ENCODE data around the gene GPR61. TPM values are rescaled to one million over a fixed set of nuclear protein-coding genes. Genes with fewer than 3 reads are reported as not detected.

Gene GPR61
- total and polyA plus RNA-seq, 7 donors = 0.10 to 1.4 (median 0.18) TPM; not detected in 4

Other genes starting within 250 kb of the GPR61 start
- 1 to 10 TPM in 2 of 4 donors, under 1 TPM in 2; 0.57 to 2.2 (median 1.3) TPM for gene MYBPHL, start 232.9 kb upstream of the GPR61 start, total RNA-seq
- gene MYBPHL, start 232.9 kb upstream of the GPR61 start, polyA plus RNA-seq = under 1 TPM in 2 of 3 donors, not detected in 1; 0.17 to 0.55 TPM
- 100 to 1,000 TPM; 123 to 363 (median 207) TPM for gene SORT1, start 142.0 kb upstream of the GPR61 start, total RNA-seq
- 100 to 1,000 TPM in 1 of 3 donors, 10 to 100 TPM in 2; 15.8 to 131 (median 81.9) TPM for gene SORT1, start 142.0 kb upstream of the GPR61 start, polyA plus RNA-seq
- gene PSMA5, start 113.4 kb upstream of the GPR61 start, total RNA-seq = 100 to 1,000 TPM in 1 of 4 donors, 10 to 100 TPM in 3; 58.1 to 123 (median 94.6) TPM
- gene PSMA5, start 113.4 kb upstream of the GPR61 start, polyA plus RNA-seq = 100 to 1,000 TPM in 2 of 3 donors, 10 to 100 TPM in 1; 90.6 to 213 (median 146) TPM
- gene SYPL2, start 73.3 kb upstream of the GPR61 start, total RNA-seq = 100 to 1,000 TPM; 125 to 203 (median 163) TPM
- gene SYPL2, start 73.3 kb upstream of the GPR61 start, polyA plus RNA-seq = 10 to 100 TPM; 35.3 to 67.8 (median 66.2) TPM
- gene ATXN7L2, start 56.0 kb upstream of the GPR61 start, total RNA-seq = 10 to 100 TPM in 1 of 4 donors, 1 to 10 TPM in 3; 4.4 to 14.1 (median 8.4) TPM
- 1 to 10 TPM; 5.1 to 5.2 (median 5.1) TPM for gene ATXN7L2, start 56.0 kb upstream of the GPR61 start, polyA plus RNA-seq
- gene CYB561D1, start 45.8 kb upstream of the GPR61 start, total RNA-seq = 1 to 10 TPM; 2.4 to 4.0 (median 3.7) TPM
- gene CYB561D1, start 45.8 kb upstream of the GPR61 start, polyA plus RNA-seq = 10 to 100 TPM in 1 of 3 donors, 1 to 10 TPM in 2; 1.8 to 15.0 (median 3.5) TPM
- 10 to 100 TPM in 3 of 4 donors, 1 to 10 TPM in 1; 8.7 to 16.6 (median 11.4) TPM for gene AMIGO1, start 30.1 kb upstream of the GPR61 start, total RNA-seq
- gene AMIGO1, start 30.1 kb upstream of the GPR61 start, polyA plus RNA-seq = 10 to 100 TPM in 1 of 3 donors, 1 to 10 TPM in 2; 3.1 to 16.0 (median 8.0) TPM
- 1 to 10 TPM; 1.4 to 2.3 (median 1.7) TPM for gene GNAI3, start 8.7 kb downstream of the GPR61 start, total RNA-seq
- 1 to 10 TPM in 2 of 3 donors, under 1 TPM in 1; 0.96 to 2.9 (median 1.5) TPM for gene GNAI3, start 8.7 kb downstream of the GPR61 start, polyA plus RNA-seq
- gene GNAT2, start 79.7 kb downstream of the GPR61 start, total RNA-seq = not detected
- gene GNAT2, start 79.7 kb downstream of the GPR61 start, polyA plus RNA-seq = under 1 TPM in 2 of 3 donors, not detected in 1; 0.07 to 0.16 TPM
- gene AMPD2, start 80.0 kb downstream of the GPR61 start, total RNA-seq = 10 to 100 TPM in 1 of 4 donors, 1 to 10 TPM in 3; 7.3 to 13.1 (median 8.7) TPM
- 10 to 100 TPM in 1 of 3 donors, 1 to 10 TPM in 2; 4.2 to 13.9 (median 5.6) TPM for gene AMPD2, start 80.0 kb downstream of the GPR61 start, polyA plus RNA-seq
- 10 to 100 TPM; 35.0 to 56.2 (median 46.9) TPM for gene GSTM4, start 116.2 kb downstream of the GPR61 start, total RNA-seq
- 10 to 100 TPM; 26.0 to 46.8 (median 42.9) TPM for gene GSTM4, start 116.2 kb downstream of the GPR61 start, polyA plus RNA-seq
- gene GSTM2, start 128.2 kb downstream of the GPR61 start, total RNA-seq = 100 to 1,000 TPM in 2 of 4 donors, 10 to 100 TPM in 2; 38.7 to 175 (median 105) TPM
- 10 to 100 TPM; 35.5 to 86.8 (median 61.4) TPM for gene GSTM2, start 128.2 kb downstream of the GPR61 start, polyA plus RNA-seq
- 10 to 100 TPM in 2 of 4 donors, under 1 TPM in 1, not detected in 1; 0.42 to 89.4 (median 27.6) TPM for gene GSTM1, start 147.9 kb downstream of the GPR61 start, total RNA-seq
- 10 to 100 TPM in 2 of 3 donors, under 1 TPM in 1; 0.21 to 41.2 (median 27.5) TPM for gene GSTM1, start 147.9 kb downstream of the GPR61 start, polyA plus RNA-seq
- 1 to 10 TPM in 2 of 4 donors, under 1 TPM in 2; 0.61 to 5.0 (median 1.1) TPM for gene GSTM5, start 172.4 kb downstream of the GPR61 start, total RNA-seq
- gene GSTM5, start 172.4 kb downstream of the GPR61 start, polyA plus RNA-seq = 1 to 10 TPM in 2 of 3 donors, under 1 TPM in 1; 0.53 to 1.4 (median 1.1) TPM
- gene GSTM3, start 201.2 kb downstream of the GPR61 start, total RNA-seq = 10 to 100 TPM; 10.1 to 49.4 (median 25.4) TPM
- gene GSTM3, start 201.2 kb downstream of the GPR61 start, polyA plus RNA-seq = 10 to 100 TPM; 39.8 to 79.8 (median 42.3) TPM
- gene EPS8L3, start 224.1 kb downstream of the GPR61 start, total RNA-seq = under 1 TPM in 1 of 4 donors, not detected in 3; 0.64 TPM
- gene EPS8L3, start 224.1 kb downstream of the GPR61 start, polyA plus RNA-seq = under 1 TPM in 2 of 3 donors, not detected in 1; 0.03 to 0.57 TPM